GM23248 (cell line): ENCODE data around the gene TSPAN5. TPM values are rescaled to one million over a fixed set of nuclear protein-coding genes. Genes with fewer than 3 reads are reported as not detected.

Experiments
- DNase-seq: peaks from one replicate; pipeline ENCODE4 v3.0.0-alpha.2; 2015
- H2AFZ ChIP-seq: fragments of 200-600 bp; sonication (generic); 2 replicates; pipeline ENCODE4 v1.6.1; 2016; ENCODE audit warnings: antibody characterized with exemption
- H3F3A ChIP-seq: fragments of 200-600 bp; sonication (generic); 2 replicates; pipeline ENCODE4 v1.6.1; 2016; ENCODE audit warnings: mild to moderate bottlenecking, antibody characterized with exemption, mixed run types; ENCODE audit not compliant: insufficient read depth
- H3K27ac ChIP-seq: fragments of 200-600 bp; sonication (generic); 2 replicates; pipeline ENCODE4 v1.5.1; 2016; ENCODE audit warnings: mild to moderate bottlenecking
- H3K27me3 ChIP-seq: fragments of 200-600 bp; sonication (generic); replicated peaks from 2 replicates; pipeline ENCODE4 v1.6.1; 2016; ENCODE audit warnings: mild to moderate bottlenecking; ENCODE audit not compliant: insufficient read depth
- H3K36me3 ChIP-seq: fragments of 200-600 bp; sonication (generic); 2 replicates; pipeline ENCODE4 v1.6.1; 2016; ENCODE audit warnings: low read depth, mild to moderate bottlenecking
- H3K4me1 ChIP-seq: fragments of 200-600 bp; sonication (generic); 2 replicates; pipeline ENCODE4 v1.6.1; 2016; ENCODE audit warnings: mild to moderate bottlenecking; ENCODE audit not compliant: insufficient read depth
- H3K4me2 ChIP-seq: fragments of 200-600 bp; sonication (generic); one replicate; pipeline ENCODE4 v1.6.1; 2016; ENCODE audit warnings: mild to moderate bottlenecking; ENCODE audit not compliant: unreplicated experiment
- H3K4me3 ChIP-seq: fragments of 200-600 bp; sonication (generic); 2 replicates; pipeline ENCODE4 v1.5.1; 2016; ENCODE audit warnings: mild to moderate bottlenecking
- H3K79me2 ChIP-seq: fragments of 200-600 bp; sonication (generic); 2 replicates; pipeline ENCODE4 v1.6.1; 2016; ENCODE audit warnings: mild to moderate bottlenecking; ENCODE audit not compliant: insufficient read depth
- H3K9ac ChIP-seq: fragments of 200-600 bp; sonication (generic); 2 replicates; pipeline ENCODE4 v1.6.1; 2016; ENCODE audit warnings: mild to moderate bottlenecking
- H3K9me2 ChIP-seq: fragments of 200-600 bp; sonication (generic); 2 replicates; pipeline ENCODE4 v1.6.1; 2016; ENCODE audit warnings: mixed run types, mild to moderate bottlenecking, moderate library complexity; ENCODE audit not compliant: insufficient read depth
- H3K9me3 ChIP-seq: fragments of 200-600 bp; sonication (generic); one replicate; pipeline ENCODE4 v1.6.1; 2017; ENCODE audit warnings: low read depth
- H4K20me1 ChIP-seq: fragments of 200-600 bp; sonication (generic); 2 replicates; pipeline ENCODE4 v1.6.0; 2016; ENCODE audit not compliant: insufficient read depth
- EZH2 ChIP-seq: fragments of 200-600 bp; sonication (generic); IDR thresholded peaks from 2 replicates; pipeline ENCODE4 v1.6.1; 2018; ENCODE audit warnings: antibody characterized with exemption, mild to moderate bottlenecking; ENCODE audit not compliant: insufficient read depth, poor library complexity, severe bottlenecking
- EZH2phosphoT487 ChIP-seq: fragments of 200-600 bp; sonication (generic); IDR thresholded peaks from 2 replicates; pipeline ENCODE4 v1.6.1; 2018; ENCODE audit warnings: antibody characterized with exemption, moderate library complexity, mild to moderate bottlenecking, low read depth; ENCODE audit not compliant: insufficient read depth
- WGBS, 2 experiments: methylation state at CpG; one replicate each; pipeline ENCODE4 v1.1.6; 2015 to 2017; ENCODE audit warnings: low lambda C conversion rate in 2 of 2, low coverage in 1 of 2; ENCODE audit errors: missing lambda C conversion rate in 2 of 2; 5-methylcytosine and 5-hydroxymethylcytosine counted together
- in situ Hi-C: fragments of 300-500 bp; cut with MboI; formaldehyde crosslinking; loops from 2 replicates; pipeline ENCODE4 v1.15.0; 2020
- polyA plus RNA-seq: library from polyadenylated mRNA; unstranded; fragments of >200 nt; fragmentation: Nextera tagmentation; extraction: Ambion mirVana; gene quantifications from 2 replicates; pipeline ENCODE4 v1.2.1, GENCODE V29; 2016
- total RNA-seq: library from RNA; depleted of rRNA; stranded (reverse); fragments of >200 nt; shearing (Covaris generic); gene quantifications from 2 replicates; pipeline ENCODE4 v1.2.3, GENCODE V29; 2014

Gene TSPAN5
- total and polyA plus RNA-seq, 2 experiments from 2014 or later = 61.9 to 76.6 TPM

GRCh38 chr4:98657531-98658286 lies 702 bp downstream of the TSPAN5 start:
- Histone ChIP-seq H3K9me3 (no peaks in the 10 kb centered on the region), H3K9me2 (no peaks in the 10 kb centered on the region), H3K27ac (peak overlapping the region; percentile 64), H2AFZ (peak overlapping the region; percentile 82), H4K20me1 (no peaks in the 10 kb centered on the region), H3K36me3 (no peaks in the 10 kb centered on the region), H3K4me2 (peak overlapping the region; percentile 94), H3K4me3 (peak overlapping the region; percentile 99), H3K79me2 (peaks cover 38% of the 10 kb centered on the region), H3K9ac (peak overlapping the region; percentile 85), H3K4me1 (peaks cover 56% of the 10 kb centered on the region), H3K27me3 (no peaks in the 10 kb centered on the region), H3F3A (peaks cover 53% of the 10 kb centered on the region)
- no peak for TF ChIP-seq EZH2phosphoT487
- no peak for TF ChIP-seq EZH2
- in situ Hi-C loops = loop anchor here (25.0 kb wide), 1 partner anchor 195 kb away; no protein-coding TSS in a partner anchor
- WGBS, 2 experiments = 1% methylated on average over 46 of the region's 46 CpGs
- peak; percentile 80 for DNase-seq

- peaks cover 46% of the 10 kb centered on the region for H3K79me2 ChIP-seq
- H3K4me3 ChIP-seq = peak overlapping the region; percentile 99
- peak overlapping the region; percentile 85 for H3K9ac ChIP-seq
- no peak for DNase-seq
- no peaks in the 10 kb centered on the region for H3K9me3 ChIP-seq
- no peaks in the 10 kb centered on the region for H3K27me3 ChIP-seq
- WGBS, 2 experiments = 46 to 49% methylated on average over 6 of the region's 6 CpGs
- peaks cover 62% of the 10 kb centered on the region for H3F3A ChIP-seq
- no peaks in the 10 kb centered on the region for H4K20me1 ChIP-seq
- TF ChIP-seq EZH2 (no peak), EZH2phosphoT487 (no peak)
- H3K9me2 ChIP-seq = no peaks in the 10 kb centered on the region
- peaks cover 64% of the 10 kb centered on the region for H3K4me1 ChIP-seq
- H2AFZ ChIP-seq = peak overlapping the region; percentile 82; the same call in 1 of the 2 replicates
- in situ Hi-C loops = loop anchor here (25.0 kb wide), 1 partner anchor 195 kb away; no protein-coding TSS in a partner anchor
- H3K27ac ChIP-seq = peak overlapping the region; percentile 64
- H3K4me2 ChIP-seq = peak overlapping the region; percentile 94
- H3K36me3 ChIP-seq = no peaks in the 10 kb centered on the region
These were observed 1.5 kb downstream of the TSPAN5 start for GRCh38 chr4:98656886-98657285.

- Histone ChIP-seq H4K20me1 (no peaks in the 10 kb centered on the region), H3K9me3 (no peaks in the 10 kb centered on the region), H3F3A (peaks cover 64% of the 10 kb centered on the region), H3K27ac (0 out of 2 replicates have a peak overlapping the region, but pooled peaks have one; percentile 89), H2AFZ (no peak overlapping the region), H3K27me3 (no peaks in the 10 kb centered on the region), H3K4me2 (peak overlapping the region; percentile 94), H3K36me3 (no peaks in the 10 kb centered on the region), H3K4me3 (peak overlapping the region; percentile 99), H3K9me2 (no peaks in the 10 kb centered on the region), H3K4me1 (peaks cover 64% of the 10 kb centered on the region), H3K9ac (peak overlapping the region; percentile 85), H3K79me2 (peaks cover 50% of the 10 kb centered on the region)
- in situ Hi-C loops = loop anchor here (25.0 kb wide), 1 partner anchor 194 kb away; no protein-coding TSS in a partner anchor
- no peak for DNase-seq
- TF ChIP-seq EZH2phosphoT487 (no peak), EZH2 (no peak)
- WGBS, 2 experiments = 85 to 86% methylated on average over 5 of the region's 5 CpGs
These were observed 2.0 kb downstream of the TSPAN5 start for GRCh38 chr4:98656443-98656842.

GRCh38 chr4:98653890-98654867 lies 4.2 kb downstream of the TSPAN5 start:
- TF ChIP-seq EZH2phosphoT487 (0 out of 2 replicates have a peak, but pooled peaks have one; percentile 62), EZH2 (no peak)
- in situ Hi-C loops = loop anchor here (25.0 kb wide), 1 partner anchor 192 kb away; no protein-coding TSS in a partner anchor
- H3K9ac ChIP-seq = peak overlapping the region; percentile 85
- H3K4me1 ChIP-seq = peaks cover 48% of the 10 kb centered on the region
- H3K79me2 ChIP-seq = peaks cover 73% of the 10 kb centered on the region
- peak overlapping the region; percentile 94 for H3K4me2 ChIP-seq
- no peak overlapping the region for H2AFZ ChIP-seq
- peak; percentile 95 for DNase-seq
- H3K27me3 ChIP-seq = no peaks in the 10 kb centered on the region
- H3K9me2 ChIP-seq = no peaks in the 10 kb centered on the region
- H4K20me1 ChIP-seq = no peaks in the 10 kb centered on the region
- H3K9me3 ChIP-seq = no peaks in the 10 kb centered on the region
- 0 to 2% methylated on average over 5 of the region's 5 CpGs for WGBS, 2 experiments
- H3F3A ChIP-seq = peaks cover 68% of the 10 kb centered on the region
- H3K4me3 ChIP-seq = peak overlapping the region; percentile 99
- peak overlapping the region; percentile 89 for H3K27ac ChIP-seq
- no peaks in the 10 kb centered on the region for H3K36me3 ChIP-seq
